NK-92 treated with Interleukin-12 subunit alpha and Interleukin-12 subunit beta, amount 100 ng/mL, for 24 hours (cell line): ENCODE measurements around the gene RSPRY1.
"Not testable (repeated sequence)": the region's sequence is repeated elsewhere in the genome, so short reads cannot be mapped to it uniquely, and the experiment has no call there.

Source experiments
- DNase-seq: peaks from one replicate; lab custom pipeline; 2025; lab: John Stamatoyannopoulos, UW

Gene RSPRY1

DNA sequence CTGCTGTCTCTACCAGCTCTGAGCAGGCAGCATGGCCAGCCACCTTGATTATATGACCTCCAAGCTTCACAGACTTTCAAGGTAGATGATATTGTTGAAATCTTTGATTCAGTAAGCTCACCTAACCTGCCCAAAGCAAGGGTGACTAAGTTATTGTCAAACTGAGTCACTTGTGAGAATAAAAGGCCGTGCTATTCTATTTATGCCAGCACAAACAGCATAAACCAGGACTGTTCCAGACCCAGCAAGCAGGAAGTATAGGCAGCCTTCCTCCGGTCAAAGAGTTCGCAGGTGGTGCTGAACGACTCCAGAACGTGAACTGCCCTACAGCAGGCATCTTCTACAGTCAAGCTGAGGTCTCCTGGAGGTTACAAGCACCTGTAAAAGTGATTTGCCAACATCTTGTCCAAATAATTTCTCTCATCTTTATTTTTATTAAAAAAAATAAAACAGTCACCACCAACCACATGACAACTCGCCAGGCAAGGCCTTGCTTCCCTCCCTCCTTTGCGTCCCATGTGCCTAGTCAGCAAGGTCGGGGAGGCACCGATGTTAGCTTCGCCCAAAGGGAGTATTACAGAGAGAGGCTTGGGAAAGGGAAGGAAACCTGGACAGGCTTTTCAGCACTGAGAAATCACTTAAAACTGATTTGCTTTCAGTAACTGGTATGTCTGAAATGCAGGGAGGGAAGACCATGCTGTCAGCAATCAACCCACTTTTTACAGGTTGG lies 69.7 kb downstream of the RSPRY1 start:
- no peak for DNase-seq

DNA sequence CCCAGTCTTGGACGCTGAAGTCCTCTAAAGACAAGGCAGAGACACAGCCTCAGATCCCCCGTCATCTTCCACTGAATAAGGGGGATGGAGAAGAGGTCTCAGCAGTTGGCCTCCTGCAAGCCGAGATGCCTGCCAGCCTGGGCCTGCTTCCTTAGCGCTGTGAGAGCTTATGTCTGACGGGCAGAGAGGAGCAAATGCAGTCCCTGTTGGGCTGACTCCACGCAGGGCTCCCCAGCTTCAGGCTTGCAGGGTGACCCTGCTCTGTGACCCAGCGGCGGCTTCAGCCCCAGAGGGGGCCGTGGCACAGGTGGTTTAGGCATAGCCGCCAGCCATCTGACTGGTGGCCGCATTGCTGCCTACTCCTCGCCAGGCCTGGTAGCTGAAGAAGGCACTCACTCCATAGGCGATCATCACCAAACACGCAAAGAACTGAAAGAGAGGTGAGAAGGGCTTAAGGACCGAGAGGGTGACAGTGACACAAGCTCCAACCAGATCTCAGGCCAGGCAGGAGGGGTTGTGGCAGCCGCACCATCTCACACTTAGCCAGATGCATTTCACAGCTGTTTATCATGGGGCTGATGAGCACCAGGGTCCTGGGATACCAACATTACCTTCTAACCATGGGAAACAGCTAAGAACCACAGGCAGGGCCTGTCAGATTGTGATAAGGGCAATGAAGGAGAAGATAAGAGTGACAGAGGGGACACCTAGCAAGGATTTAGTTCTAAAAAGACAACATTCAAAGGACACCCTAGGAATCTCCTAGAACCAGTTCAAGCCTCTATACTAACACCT lies 70.7 kb downstream of the RSPRY1 start:
- DNase-seq, result no peak

DNA sequence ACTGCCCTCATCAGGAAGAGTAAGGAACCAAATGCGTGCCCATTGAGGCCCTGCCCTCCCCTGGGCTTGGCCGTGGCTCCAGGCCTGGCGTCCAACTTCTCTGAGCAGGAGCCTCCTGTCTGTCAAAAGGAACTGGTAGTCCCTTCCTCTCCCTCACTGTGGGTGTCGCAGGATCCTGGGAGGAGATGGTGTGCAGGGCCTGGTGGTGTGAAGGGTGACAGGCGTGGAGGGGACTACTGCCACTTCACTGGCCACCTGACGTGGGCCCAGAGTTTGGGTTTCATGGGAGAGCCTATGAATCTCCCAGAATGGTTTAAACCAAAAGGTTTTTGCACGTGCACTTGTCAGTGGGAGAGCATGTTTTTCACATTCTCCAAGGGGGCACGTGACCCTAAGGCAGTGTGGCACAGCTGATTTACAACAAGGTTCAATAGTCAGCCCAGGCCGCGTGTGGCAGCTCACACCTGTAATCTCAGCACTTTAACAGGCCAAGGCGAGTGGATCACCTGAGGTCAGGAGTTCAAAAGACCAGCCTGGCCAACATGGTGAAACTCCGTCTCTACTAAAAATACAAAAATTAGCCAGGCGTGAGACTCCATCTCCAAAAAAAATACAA lies 71.4 kb downstream of the RSPRY1 start:
- DNase-seq, result no peak

DNA sequence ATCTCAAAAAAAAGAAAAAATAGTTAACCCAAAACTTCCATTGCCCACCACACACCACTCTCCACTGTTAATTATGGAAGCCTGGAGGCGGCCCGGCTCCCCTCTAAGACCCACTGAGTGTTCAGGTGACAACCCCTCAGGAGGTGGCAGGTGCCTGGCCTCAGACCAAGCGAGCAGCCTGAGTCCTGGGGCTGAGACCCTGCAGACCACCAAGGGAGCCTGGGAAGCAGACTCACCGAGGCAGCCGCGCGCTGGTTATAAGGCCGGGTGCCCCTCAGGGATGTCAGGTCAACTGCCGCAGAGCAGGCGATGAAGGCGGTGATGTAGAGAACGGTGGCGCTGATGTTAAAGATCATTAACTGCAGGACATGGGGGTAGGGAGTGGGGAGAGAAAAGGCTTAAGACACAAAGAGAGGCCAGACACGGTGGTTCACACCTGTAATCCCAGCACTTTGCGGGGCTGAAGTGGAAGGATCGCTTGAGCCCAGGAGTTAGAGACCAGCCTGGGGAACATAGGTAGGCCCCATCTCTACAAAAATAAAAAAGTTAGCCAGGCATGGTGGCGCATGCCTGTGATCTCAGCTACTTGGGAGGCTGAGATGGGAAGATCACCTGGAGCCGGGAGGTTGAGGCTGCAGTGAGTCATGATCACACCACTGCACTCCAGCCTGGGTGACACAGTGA lies 72.2 kb downstream of the RSPRY1 start:
- DNase-seq, result no peak

DNA sequence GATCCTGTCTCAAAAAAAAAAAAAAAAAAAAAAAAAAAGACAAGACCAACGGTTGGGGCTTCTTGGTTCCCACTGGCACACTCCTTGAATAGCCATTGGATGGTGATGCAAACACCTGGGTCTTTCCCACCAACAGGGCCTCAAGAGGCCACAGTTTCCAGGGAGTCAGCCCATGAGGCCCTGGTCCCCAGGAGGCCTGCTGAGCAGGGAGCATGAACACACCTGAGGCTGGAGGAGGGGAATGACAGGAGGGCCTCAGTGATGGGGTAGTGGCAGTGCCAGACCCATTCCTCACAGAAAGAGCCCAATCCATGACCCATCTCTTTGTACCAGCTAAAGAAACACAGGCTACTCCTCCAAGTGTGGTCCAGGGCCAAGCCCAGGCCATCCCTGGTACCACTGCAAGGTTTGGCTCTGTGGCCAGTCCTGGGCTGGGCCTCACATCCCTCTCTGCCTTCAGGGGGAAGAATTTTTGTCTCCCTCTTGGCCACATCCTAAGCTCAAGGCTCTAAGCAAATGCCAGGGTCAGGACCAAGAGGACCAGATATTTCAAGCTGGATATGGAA lies 72.9 kb downstream of the RSPRY1 start:
- DNase-seq, result no peak

DNA sequence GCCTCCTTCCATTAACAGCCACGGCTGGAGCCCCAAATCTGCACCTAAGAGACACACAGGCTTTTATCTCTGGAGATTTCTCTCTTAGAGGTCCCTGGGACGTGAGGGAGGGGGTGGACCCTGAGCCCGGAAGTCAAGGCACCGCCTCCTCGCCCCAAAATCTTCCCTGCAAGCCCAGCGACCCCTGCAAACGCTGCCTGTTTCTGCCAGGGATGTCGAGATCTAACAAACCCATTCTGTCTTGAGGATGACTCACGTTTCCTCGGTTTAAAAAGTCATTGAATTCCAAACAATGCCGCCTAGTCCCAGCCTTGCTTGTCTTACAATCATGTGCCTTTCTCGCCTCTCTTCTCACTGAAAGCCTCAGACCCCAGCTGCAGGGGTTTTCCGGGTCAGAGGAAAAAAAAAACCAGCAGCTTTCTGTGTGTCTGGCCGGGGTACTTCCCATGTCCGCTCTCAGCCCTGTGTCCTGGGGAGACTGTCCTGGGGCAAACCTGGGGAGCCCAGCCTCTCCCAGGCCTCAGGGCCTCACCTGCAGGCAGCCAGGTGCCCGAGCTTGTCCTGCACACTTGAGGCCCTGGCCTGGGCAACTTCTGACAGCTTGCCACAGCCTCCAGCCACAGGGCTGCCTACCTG lies 74.3 kb downstream of the RSPRY1 start:
- no peak for DNase-seq

DNA sequence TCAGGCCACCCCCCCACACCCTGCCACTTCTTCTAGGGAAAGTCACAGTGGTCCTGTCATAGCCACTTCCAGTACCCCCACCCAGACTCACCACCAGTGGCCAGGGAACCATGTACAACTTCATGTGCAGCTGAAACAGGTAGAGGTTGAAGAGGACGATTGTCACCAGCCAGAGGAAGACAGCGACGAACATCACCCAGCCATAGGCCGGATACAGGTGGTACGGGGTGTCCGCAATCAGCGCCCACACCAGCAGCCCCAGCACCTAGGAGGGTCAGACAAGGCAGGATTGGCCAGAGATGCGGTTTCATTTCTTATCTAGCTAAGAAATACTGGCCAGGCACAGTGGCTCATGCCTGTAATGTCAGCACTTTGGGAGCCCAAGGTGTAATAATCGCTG lies 75.7 kb downstream of the RSPRY1 start:
- no peak for DNase-seq

DNA sequence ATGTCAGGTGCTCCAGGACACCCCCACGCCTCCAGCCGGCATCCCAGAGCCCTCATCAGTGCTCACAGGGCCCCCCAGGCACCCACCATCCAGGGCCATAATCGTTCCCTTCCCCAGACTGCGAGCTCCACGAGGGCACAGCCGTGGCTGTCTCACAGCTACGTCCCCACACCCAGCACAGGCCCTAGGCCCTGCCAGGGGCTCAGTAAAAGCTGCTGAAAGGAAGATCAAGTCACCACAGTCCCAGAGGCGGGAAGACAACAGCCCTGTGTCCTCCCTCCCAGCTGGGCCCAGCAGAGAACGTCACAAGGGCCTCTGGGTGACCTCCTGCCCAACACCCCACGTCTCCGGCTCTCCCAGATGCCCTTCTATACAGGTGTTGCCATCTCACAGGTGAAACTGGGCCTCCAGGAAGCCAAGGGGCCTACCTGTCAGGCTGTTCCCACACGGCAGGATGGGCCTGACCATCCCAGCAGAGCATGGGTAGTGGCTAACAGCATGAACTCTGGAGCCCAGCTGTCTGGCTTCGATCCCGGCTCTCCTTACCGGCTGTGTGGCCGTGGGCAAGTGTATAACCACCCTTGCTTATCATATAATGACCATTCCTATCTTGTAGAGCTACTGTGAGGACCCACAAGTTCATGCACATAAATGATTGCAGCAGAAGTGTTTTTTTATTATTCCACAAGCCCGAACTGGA lies 76.9 kb downstream of the RSPRY1 start:
- no peak for DNase-seq

DNA sequence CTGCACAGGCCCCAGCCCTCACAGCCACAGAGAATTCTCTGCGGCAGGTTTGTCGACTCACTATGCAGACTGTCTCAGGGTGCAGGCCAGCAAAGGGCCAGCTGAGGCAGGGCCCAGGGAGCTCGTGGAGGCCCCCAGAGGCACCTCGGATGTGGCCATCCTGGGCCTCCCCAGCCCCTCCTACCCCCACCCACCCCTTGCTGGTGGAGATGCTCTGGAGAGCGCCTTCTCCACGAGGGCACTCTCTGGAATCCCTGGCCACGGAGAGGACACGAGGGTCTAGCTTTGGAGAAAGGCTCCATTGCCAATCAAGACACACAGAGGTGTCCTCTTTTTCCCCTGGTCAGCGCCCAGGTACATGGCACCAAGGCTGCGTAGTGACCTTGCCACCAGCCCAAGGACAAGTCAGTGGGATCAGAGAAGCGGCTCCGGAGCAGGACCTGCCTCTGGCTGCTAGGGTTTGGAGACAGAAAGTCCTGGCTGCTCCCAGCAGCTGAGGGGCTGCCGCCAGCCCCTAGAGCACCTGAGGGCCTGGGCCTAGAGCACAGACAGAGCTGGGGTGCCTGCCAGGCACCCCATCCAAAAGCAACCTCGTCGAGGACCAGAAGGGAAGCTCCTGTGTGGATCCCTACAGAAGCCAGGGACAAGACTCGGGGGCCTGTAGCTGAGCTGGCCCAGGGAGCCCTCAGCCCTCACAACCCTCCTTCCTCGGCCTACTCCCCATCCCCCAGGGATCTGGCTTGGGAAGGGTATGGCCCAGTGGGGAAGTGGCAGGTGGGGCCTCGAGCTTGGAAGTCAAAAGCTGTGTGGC lies 77.6 kb downstream of the RSPRY1 start:
- no peak for DNase-seq

DNA sequence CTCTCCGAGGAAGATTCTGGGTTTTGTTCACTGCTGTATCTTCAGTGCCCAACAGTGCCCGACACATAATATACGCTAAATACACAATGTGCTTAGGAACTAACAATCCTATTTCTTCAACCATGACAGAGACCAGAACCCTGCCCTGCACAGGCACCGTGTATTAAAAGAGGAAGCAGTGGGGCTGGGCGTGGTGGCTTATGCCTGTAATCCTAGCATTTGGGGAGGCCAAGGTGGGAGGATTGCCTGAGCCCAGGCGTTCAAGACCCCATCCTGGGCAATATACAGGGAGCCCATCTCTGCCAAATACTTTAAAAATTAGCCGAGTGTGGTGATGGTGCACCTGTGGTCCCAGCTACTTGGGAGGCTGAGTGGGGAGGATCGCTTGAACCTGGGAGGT lies 78.3 kb downstream of the RSPRY1 start:
- no peak for DNase-seq

DNA sequence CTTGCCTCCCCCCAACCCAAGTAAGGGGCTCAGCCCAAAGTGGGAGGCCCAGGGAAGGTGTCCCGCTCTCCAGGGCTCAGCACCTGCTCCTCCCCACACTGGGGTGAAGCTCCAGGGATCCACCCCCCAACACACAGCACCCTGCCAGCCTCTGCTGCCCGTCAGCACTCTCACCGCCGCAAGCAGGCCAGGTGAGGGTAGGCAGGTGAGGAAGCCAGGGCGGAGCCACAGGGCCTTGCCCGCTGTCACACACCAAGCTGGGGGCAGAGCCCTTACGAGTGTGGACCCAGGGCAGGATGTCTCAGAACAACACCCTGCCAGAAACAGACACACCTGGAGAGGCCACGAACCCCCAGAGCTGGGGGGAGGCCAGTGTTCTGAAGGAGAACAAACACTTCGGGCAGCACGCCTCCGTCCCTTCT lies 78.8 kb downstream of the RSPRY1 start:
- no peak for DNase-seq

DNA sequence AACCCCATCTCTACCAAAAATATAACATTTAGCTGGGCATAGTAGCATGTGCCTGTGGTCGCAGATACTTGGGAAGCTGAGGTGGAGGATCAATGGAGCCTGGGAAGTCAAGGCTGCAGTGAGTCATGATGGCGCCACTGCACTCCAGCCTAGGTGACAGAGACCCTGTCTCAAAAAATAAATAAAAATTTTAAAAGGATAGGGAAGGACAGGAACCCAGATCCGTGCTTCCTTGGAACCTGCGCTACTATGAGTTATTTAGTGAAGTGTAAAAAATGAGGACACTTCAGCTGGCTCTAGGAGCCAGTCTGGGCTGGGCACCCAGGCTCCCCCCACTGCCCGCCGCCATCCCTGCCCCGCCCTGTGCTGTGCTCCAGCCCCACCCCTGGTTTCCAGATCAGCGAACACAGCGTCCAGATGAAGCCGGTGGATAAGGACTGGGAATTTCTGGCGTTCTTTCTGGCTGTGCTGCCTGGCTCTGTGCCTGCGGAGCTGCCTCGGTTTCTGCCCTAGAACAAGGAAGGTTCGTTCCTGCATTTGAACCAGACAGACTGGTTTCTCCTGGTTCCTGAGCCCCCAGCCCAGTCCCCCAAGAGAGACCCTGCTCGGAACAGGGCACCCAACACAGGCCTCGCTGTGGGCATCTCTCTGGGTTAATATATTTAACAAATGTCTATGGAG lies 79.9 kb downstream of the RSPRY1 start:
- DNase-seq, result no peak

DNA sequence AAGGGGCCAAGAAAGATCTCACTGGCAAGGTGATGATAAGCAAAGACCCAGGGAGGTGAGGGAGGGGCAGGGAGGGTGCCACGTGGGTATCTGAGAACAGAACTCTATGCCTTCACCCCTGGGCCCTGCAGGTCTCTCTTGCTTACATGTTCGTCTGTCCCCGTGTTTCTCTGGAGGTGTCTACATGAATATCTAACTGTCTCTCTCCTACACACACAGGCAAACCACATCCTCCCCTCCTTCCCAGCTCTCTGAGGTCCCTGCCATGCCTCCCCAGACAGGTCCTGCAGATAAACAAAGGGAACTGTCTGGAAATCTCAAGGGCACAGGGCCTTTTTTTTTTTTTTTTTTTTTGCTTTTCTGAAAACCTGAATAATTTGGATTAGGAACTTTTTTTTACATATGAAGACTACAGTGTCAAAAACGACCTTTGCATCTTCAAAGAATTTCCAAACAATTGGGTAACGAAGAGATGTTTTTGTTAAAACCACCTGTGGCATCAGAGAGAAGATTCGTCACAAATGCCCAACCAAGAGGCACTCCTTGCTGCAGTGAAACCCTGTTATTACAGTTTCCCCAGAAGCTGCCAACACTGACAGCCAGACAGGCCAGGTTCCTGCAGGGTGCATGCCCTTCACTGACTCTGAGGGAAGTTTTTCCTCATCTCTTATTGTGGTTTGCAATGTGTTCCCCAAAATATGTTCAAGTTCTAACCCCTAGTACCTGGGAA lies 80.6 kb downstream of the RSPRY1 start:
- DNase-seq, result no peak

DNA sequence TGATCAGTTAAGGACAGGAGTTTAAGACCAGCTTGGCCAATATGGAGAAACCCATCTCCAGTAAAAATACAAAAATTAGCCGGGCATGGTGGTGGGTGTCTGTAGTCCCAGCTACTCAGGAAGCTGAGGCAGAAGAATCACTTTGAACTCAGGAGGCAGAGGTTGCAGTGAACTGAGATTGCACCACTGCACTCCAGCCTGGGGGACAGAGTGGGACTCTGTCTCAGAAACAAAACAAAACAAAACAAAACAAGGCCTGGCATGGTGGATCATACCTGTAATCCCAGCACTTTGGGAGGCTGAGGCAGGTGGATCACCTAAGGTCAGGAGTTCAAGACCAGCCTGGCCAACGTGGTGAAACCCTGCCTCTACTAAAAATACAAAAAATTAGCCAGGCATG lies 81.2 kb downstream of the RSPRY1 start:
- not testable (repeated sequence) for DNase-seq

DNA sequence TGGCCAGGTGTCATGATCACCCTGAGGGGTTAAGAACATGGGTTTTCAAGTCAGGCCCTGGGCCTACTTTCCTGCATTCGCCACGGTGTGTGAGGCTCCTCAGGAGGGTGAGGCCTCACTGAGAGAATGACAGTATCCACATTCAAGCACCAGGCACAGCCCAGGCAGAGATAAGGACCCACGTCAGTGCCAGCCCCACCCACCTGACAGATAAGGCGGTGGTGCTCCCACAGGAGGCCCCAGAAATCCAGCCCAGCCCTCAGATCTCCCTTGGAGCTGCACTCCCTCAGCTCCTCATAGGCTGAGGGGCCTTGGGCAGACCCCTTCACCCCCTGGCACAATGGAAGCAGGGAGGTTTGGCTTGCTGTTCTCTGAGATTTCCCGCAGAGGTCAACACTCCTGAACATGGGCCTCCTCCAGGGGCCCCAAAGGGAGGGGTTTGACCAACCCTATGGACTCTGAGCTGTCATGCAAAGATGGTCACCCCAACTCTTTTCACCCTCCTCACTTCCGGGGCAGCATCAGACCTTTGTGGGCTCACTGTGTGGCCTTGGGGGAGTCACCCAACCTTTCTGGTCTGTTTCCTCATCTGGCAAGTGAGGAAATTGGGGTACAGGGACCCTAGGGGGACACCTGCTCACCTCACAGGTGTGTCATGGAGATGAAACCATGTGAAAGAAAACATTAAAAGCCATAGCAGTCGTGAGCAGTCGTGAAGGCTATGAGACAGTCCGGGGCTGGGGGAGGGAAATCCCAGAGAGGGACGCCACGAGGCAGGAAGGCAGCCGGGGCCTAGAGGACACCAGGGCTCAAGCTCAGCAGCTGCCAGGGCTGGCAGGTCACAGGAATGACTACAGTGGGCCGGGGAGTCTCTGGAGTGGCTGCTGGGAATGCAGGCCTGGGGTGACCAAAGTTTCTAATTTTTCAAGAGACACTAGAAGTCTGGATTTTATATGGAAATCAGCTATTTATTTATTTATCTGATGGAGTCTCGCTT lies 83.0 kb downstream of the RSPRY1 start:
- DNase-seq, result no peak

DNA sequence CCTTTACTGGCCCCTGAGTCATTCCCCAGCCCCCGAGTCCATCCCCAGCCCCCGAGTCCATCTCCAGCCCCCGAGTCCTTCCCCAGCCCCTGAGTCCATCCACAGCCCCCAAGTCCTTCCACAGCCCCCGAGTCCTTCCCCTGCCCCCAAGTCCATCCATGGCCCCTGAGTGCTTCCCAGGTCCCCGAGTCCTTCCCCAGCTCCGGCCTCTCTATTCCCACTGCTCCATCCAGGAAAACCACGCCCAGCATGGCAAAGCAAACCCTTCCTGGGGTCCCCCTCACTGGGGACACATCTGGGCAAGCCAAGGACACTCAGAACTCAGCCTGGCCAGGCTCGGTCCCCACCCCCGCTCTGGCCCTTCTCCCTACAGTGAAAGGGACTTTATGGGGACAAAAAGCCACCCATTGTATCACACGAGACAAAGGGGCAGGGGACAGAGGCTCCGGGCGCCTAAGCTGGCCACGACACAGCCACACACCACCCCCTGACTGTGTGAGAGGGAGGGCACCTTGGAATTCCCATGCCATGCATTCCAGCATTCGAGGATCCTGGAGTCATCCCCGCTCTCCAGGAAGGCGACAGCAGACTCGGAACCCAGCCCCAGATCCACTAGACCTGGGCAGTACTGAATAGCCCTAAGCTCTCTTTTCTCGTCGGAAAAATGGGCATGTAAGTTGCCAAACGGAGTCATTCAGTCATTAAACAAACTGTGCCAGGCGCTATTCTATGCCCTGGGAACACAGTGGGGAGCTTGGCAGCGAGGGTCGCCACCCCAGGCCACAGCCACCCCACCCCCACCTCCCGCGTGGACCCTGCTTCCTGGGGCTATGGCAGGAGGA lies 84.3 kb downstream of the RSPRY1 start:
- DNase-seq, result no peak

DNA sequence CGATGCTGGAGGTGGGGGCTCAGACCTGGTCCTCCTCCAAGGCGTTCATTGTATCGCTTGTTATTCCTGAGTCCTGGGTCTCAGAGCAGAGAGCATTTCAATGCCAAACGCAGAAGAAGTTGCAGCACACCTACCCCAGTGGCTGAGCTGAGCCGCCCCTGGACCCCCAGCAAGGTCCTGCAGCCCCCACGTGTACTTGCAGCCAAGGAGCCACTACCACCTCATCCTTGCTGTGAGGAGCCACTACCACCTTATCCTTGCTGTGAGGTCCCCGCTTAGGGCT lies 84.9 kb downstream of the RSPRY1 start:
- no peak for DNase-seq
